GM12874 (cell line): ENCODE data around the gene SSH2.

Experiments
- TF ChIP-seq, protein P1 (sequence below): IDR thresholded peaks from 2 replicates; pipeline ENCODE4 v1.5.1; 2011; ENCODE audit warnings: low read depth, mild to moderate bottlenecking, control low read depth, low read length, moderate library complexity; ENCODE audit not compliant: insufficient read depth

Gene SSH2

DNA sequence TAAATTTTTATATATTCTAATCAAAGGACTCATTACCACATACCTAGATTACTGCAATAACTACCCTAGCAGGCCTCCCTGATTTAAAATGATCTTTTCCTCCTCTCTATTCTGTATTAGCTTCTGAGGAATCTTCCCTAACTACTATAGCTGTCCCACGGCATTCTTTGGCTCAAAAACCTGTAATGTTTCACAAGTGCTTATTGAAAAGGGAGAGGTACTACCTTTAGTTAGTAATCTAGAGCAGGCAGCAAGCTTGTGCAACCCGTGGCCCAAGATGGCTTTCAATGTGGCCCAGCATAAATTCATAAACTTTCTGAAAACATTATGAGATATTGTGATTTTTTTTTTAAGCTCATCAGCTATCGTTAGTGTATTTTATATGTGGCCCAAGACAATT lies 236.3 kb downstream of the SSH2 start:
- TF ChIP-seq, protein P1, sequence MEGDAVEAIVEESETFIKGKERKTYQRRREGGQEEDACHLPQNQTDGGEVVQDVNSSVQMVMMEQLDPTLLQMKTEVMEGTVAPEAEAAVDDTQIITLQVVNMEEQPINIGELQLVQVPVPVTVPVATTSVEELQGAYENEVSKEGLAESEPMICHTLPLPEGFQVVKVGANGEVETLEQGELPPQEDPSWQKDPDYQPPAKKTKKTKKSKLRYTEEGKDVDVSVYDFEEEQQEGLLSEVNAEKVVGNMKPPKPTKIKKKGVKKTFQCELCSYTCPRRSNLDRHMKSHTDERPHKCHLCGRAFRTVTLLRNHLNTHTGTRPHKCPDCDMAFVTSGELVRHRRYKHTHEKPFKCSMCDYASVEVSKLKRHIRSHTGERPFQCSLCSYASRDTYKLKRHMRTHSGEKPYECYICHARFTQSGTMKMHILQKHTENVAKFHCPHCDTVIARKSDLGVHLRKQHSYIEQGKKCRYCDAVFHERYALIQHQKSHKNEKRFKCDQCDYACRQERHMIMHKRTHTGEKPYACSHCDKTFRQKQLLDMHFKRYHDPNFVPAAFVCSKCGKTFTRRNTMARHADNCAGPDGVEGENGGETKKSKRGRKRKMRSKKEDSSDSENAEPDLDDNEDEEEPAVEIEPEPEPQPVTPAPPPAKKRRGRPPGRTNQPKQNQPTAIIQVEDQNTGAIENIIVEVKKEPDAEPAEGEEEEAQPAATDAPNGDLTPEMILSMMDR = no peak

- TF ChIP-seq, protein P1 = no peak
Measured at GRCh38 chr17:29687596-29687995, 242.4 kb downstream of the SSH2 start.

DNA sequence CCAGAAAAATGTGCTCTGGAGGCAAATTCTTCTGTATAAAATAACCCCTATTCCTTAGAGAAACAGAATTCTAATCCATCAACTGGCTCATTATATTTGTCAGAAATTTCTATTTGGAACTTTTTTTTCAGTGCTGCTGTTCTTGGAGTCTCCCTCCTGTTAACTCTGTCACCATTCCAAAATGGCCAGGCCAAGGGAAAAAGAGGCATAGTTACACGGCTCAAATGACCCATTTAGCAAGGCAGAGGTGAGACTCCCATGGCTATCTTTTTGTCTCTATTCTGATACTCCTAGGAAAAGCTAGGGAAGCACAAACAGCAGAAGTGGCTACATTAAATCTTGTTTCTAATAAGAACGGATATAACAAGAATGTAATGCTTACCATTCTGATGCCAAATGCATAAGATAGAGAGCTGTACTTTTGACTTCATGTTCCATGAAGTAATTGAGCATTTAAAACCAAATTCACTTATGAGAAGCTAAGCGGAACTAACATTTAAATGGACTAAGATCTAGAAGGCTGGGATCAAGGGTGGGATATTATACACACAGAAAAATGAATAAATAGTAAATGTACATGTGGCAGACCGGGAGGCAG lies 242.9 kb downstream of the SSH2 start:
- TF ChIP-seq, protein P1 = no peak

DNA sequence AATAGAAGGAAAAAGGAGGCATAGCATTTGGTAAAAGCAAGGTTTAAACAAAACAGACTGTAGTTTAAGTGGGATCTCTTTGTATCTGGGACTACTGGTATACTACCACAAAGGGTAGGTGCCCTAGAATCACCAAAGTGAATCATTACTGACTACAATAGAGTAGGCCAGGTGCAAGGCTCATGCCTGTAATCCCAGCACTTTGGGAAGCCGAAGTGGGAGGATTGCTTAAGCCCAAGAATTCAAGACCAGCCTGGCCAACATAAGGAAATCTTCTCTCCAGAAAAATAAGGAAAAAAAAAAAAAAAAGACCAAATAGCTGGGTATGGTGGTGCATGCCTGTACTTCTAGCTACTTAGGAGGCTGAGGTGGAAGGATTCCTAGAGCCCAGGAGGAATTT lies 246.5 kb downstream of the SSH2 start:
- TF ChIP-seq, protein P1 = no peak

DNA sequence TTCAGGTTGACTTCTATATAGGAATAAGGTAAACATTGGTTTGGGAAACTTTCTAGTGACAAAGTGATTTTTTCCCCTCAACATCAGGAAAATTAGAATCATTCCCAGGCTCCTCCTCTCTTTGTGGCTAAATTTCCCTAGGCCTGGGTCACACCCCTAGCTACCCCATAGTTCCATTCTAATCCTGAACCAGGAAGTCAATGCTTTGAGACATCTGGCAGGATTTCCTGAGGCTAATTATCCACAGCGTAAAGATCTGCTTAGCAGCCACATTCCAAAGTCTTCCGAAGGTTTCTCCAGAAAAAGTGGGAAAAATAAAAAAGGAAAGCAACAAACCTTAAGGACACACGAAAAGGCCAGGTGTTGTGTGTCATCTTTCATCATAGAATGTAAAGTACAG lies 247.0 kb downstream of the SSH2 start:
- TF ChIP-seq, protein P1 = no peak

GRCh38 chr17:29682054-29682453 lies 248.0 kb downstream of the SSH2 start:
- TF ChIP-seq, protein P1 = no peak

- TF ChIP-seq, protein P1 = no peak
Measured at GRCh38 chr17:29677824-29678223, 252.2 kb downstream of the SSH2 start.
